ENCODE measurements around the gene GRPR.

- no peak for TF ChIP-seq CTCF (IDR thresholded peaks at IDR 0.05)
- TF ChIP-seq POLR2A (IDR thresholded peaks at IDR 0.05), result no peak
Measured at GRCh38 chrX:16075087-16075486, 48.3 kb upstream of the GRPR start.
